Measurements from ENCODE around the gene DCDC2. TPM values are rescaled to one million over a fixed set of nuclear protein-coding genes. Genes with fewer than 3 reads are reported as not detected.
A peak's percentile ranks its signal among the peaks of the same experiment; 100 is the strongest.

DCDC2 gene
- total RNA-seq, 1 donor from 2014 or later = 142 TPM

DNA sequence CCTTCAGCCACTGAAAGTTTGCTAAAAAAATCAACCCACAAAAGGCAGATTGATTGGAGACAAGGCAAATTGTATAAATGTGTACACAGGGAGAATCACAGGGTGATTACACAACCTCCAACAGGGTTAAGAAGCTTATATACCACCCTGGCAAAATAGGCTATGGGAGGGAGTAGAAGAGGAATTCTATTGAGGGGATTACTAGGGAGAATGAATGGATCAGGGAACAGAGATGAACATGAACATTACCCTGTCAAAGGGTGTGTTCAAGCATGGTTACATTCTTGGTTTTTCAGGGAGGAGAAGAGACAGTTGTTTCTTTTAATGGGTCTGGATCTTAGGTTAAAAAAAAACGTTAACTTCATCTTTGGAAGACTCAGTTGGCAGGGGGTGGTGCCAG, 39.8 kb upstream of the DCDC2 start:
- no peak for DNase-seq (ENCODE audit: low read depth)
- no peak for TF ChIP-seq CTCF (conservative IDR thresholded peaks at IDR 0.05; ENCODE audit: low read depth, low read length)
- H3K4me3 ChIP-seq (ENCODE audit: low read depth, low read length) = no peak overlapping the region

GRCh38 chr6:24396824-24397223, 39.0 kb upstream of the DCDC2 start:
- DNase-seq (ENCODE audit: low read depth) = no peak

DNA sequence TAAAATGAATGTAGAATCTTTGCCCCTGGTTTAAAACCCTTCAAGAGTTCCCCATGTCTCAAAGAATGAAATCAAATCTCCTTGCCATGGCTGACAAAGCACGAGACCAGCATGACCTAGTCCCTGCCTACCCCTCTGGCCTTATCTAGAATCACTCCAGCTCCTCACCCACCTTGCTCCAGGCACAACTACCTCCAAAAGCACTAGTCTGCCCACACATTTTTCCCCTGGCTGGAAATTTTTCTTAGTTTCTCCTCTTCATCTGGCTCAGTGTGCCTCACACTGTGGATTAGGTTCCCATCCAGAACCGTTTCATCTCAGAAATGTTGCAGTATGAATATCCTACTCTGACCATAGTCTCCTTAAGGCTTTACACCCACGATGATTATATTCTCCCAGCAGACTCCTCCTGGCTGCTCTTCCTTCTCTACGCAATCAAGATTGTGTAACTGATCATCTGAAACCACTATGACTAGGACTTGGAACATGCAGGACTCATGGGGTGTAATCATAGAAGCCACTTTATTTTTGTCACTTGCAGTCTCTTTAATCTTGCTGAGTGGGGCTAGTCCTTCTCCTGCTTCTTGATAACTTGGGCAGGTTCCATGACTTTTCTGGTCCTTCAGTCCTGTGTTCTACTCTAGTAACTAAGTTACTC, 37.0 kb upstream of the DCDC2 start:
- no peak for TF ChIP-seq CTCF (conservative IDR thresholded peaks at IDR 0.05; ENCODE audit: low read depth, low read length)
- H3K4me3 ChIP-seq (ENCODE audit: low read depth, low read length) = no peak overlapping the region
- peak; percentile 65 for DNase-seq (ENCODE audit: low read depth)

More at GRCh38 chr6:24396824-24397223, 39.0 kb upstream of the DCDC2 start:
- no peak for TF ChIP-seq CTCF (conservative IDR thresholded peaks at IDR 0.05; ENCODE audit: low read depth, low read length)
- no peak overlapping the region for H3K4me3 ChIP-seq (ENCODE audit: low read depth, low read length)

GRCh38 chr6:24394061-24394779, 36.4 kb upstream of the DCDC2 start:
- no peak overlapping the region for H3K4me3 ChIP-seq (ENCODE audit: low read depth, low read length)
- no peak for TF ChIP-seq CTCF (conservative IDR thresholded peaks at IDR 0.05; ENCODE audit: low read depth, low read length)
- DNase-seq (ENCODE audit: low read depth) = no peak

DNA sequence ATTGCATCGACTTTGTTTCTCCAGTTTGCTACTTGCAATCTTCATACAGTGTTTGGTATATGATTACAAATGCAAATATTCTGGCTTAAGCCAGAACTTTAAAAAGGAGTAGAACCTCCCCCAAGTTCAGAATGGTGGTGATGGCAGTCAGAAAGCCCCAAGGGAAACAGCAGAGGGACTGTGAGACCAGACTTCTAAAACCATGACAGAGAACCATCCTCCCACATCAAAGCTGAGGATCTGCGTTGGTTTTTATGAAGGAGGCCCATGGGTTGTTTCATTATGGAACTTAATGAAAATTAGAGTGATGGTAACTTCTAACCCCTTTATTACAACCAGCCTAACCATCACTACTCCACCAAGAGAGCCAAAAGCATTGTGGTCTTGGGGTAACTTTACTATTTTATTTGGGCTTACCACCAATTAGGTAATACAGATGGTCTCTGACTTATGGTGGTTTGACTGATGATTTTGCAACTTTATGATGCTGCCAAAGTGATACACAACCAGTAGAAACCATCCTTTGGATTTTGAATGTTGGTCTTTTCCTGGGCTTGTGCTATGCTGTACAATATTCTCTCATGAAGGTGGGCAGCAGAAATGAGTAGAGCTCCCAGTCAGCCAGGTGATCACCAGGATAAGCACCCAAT, 34.0 kb upstream of the DCDC2 start:
- TF ChIP-seq CTCF (conservative IDR thresholded peaks at IDR 0.05; ENCODE audit: low read depth, low read length) = no peak
- H3K4me3 ChIP-seq (ENCODE audit: low read depth, low read length) = no peak overlapping the region
- no peak for DNase-seq (ENCODE audit: low read depth)

GRCh38 chr6:24391208-24391607, 33.3 kb upstream of the DCDC2 start:
- no peak for DNase-seq (ENCODE audit: low read depth)

More at GRCh38 chr6:24391208-24391607, 33.3 kb upstream of the DCDC2 start:
- no peak for TF ChIP-seq CTCF (conservative IDR thresholded peaks at IDR 0.05; ENCODE audit: low read depth, low read length)
- no peak overlapping the region for H3K4me3 ChIP-seq (ENCODE audit: low read depth, low read length)

All from epithelial cell of proximal tubule (primary cell).